ENCODE results near the gene CAMK2D.

DNA sequence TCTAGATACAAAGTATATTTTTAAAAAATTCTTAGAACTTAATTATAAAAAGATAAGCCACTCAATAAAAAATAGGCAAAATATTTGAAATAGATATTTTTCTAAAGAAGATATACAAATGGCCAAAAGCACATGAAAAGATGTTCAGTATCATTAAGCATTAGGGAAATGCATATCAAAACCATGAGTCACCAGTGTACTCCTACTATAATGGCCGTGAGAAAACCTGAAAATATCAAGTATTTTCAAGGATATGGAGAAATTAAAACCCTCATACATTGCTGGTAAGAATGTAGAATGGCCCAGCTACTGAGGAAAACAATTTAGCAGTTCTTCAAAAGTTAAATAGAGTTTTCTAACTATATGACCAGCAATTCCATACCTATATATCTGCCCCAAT is 337.9 kb downstream of the CAMK2D start:
- TF ChIP-seq CTCF (IDR thresholded peaks at IDR 0.05), result no peak
- TF ChIP-seq POLR2A (IDR thresholded peaks at IDR 0.05), result no peak
